ENCODE measurements around the gene SLC16A5. TPM values are rescaled to one million over a fixed set of nuclear protein-coding genes. Genes with fewer than 3 reads are reported as not detected.

The SLC16A5 gene
- polyA plus RNA-seq, 4 donors, result 23.5 to 35.4 (median 32.2) TPM

Other genes with a start within 250 kb of the SLC16A5 start
- gene GRIN2C, start 228.1 kb upstream of the SLC16A5 start, polyA plus RNA-seq, result under 1 TPM in 2 of 4 donors, not detected in 2; 0.28 to 0.37 TPM
- 10 to 100 TPM in 3 of 4 donors, 1 to 10 TPM in 1; 9.2 to 16.6 (median 12.5) TPM for gene FDXR, start 215.0 kb upstream of the SLC16A5 start, polyA plus RNA-seq
- 10 to 100 TPM in 3 of 4 donors, 1 to 10 TPM in 1; 2.5 to 27.3 (median 25.7) TPM for gene FADS6, start 194.3 kb upstream of the SLC16A5 start, polyA plus RNA-seq
- 1 to 10 TPM in 1 of 4 donors, under 1 TPM in 3; 0.07 to 3.1 (median 0.63) TPM for gene USH1G, start 164.7 kb upstream of the SLC16A5 start, polyA plus RNA-seq
- gene OTOP2, start 163.7 kb upstream of the SLC16A5 start, polyA plus RNA-seq, result 1 to 10 TPM in 1 of 4 donors, under 1 TPM in 3; 0.22 to 5.9 (median 0.46) TPM
- gene OTOP3, start 152.1 kb upstream of the SLC16A5 start, polyA plus RNA-seq, result 10 to 100 TPM in 2 of 4 donors, 1 to 10 TPM in 2; 3.1 to 35.7 (median 19.1) TPM
- 10 to 100 TPM; 37.0 to 60.4 (median 40.6) TPM for gene HID1, start 115.2 kb upstream of the SLC16A5 start, polyA plus RNA-seq
- gene CDR2L, start 100.3 kb upstream of the SLC16A5 start, polyA plus RNA-seq, result 10 to 100 TPM in 3 of 4 donors, 1 to 10 TPM in 1; 2.3 to 39.6 (median 27.2) TPM
- 10 to 100 TPM; 22.4 to 73.0 (median 45.7) TPM for gene MRPL58, start 75.3 kb upstream of the SLC16A5 start, polyA plus RNA-seq
- 100 to 1,000 TPM; 286 to 919 (median 609) TPM for gene ATP5PD, start 41.0 kb upstream of the SLC16A5 start, polyA plus RNA-seq
- gene KCTD2, start 40.7 kb upstream of the SLC16A5 start, polyA plus RNA-seq, result 10 to 100 TPM; 12.3 to 18.0 (median 13.7) TPM
- gene ARMC7, start 22.0 kb downstream of the SLC16A5 start, polyA plus RNA-seq, result 10 to 100 TPM; 11.6 to 24.8 (median 18.7) TPM
- gene NT5C, start 43.8 kb downstream of the SLC16A5 start, polyA plus RNA-seq, result 100 to 1,000 TPM in 2 of 4 donors, 10 to 100 TPM in 2; 48.6 to 169 (median 111) TPM
- 100 to 1,000 TPM in 3 of 4 donors, 10 to 100 TPM in 1; 79.0 to 758 (median 413) TPM for gene JPT1, start 66.6 kb downstream of the SLC16A5 start, polyA plus RNA-seq
- 100 to 1,000 TPM in 1 of 4 donors, 10 to 100 TPM in 3; 64.3 to 305 (median 71.9) TPM for gene SUMO2, start 95.0 kb downstream of the SLC16A5 start, polyA plus RNA-seq
- 10 to 100 TPM; 39.4 to 49.6 (median 44.5) TPM for gene NUP85, start 117.7 kb downstream of the SLC16A5 start, polyA plus RNA-seq
- gene GGA3, start 173.7 kb downstream of the SLC16A5 start, polyA plus RNA-seq, result 10 to 100 TPM; 17.6 to 39.1 (median 22.4) TPM
- 10 to 100 TPM; 55.9 to 88.6 (median 74.4) TPM for gene MRPS7, start 173.9 kb downstream of the SLC16A5 start, polyA plus RNA-seq
- 10 to 100 TPM; 13.0 to 29.7 (median 22.9) TPM for gene MIF4GD, start 183.3 kb downstream of the SLC16A5 start, polyA plus RNA-seq
- 10 to 100 TPM; 11.4 to 15.6 (median 12.7) TPM for gene SLC25A19, start 201.5 kb downstream of the SLC16A5 start, polyA plus RNA-seq

Data from small intestine (tissue), 4 donors.